ENCODE measurements around the gene NFKBIB.
A peak's percentile ranks its signal among the peaks of the same experiment; 100 is the strongest.

DNA sequence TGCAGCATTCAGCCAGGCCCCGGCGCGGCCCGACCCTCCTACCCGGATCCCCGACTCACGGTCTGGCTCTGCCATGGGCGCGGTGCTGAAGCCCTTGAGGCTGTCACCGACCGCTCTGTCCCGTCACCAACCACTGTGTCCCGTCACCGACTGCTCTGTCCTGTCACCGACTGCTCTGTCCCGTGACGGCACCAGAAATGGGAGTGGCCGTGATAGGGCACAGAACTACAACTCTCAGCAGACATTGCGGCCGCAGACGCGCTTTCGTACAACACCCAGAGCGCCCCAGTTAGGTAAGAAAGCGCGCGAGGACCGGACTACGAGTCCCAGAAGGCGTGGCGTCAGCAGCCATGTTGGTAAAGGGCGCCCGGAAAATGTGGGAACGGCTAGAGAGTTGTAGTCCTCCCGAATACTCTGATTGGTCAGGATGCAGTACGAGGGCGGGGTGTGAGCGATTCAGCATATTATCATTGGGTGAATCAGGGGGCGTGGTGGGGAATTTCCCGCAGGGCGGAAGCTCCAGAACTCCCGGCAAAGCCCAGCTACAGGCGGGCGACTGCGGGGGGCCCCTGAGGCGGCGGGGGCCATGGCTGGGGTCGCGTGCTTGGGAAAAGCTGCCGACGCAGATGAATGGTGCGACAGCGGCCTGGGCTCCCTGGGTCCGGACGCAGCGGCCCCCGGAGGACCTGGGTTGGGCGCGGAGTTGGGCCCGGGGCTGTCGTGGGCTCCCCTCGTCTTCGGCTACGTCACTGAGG, at the start of gene NFKBIB, which contains the start of gene SIRT2:
- TF ChIP-seq POLR2AphosphoS5 (IDR thresholded peaks at IDR 0.05; ENCODE audit: borderline replicate concordance, low read depth, low read length) (peak; percentile 18; the same call in 1 of the 2 replicates), EZH2 (IDR thresholded peaks at IDR 0.05) (no peak)
